B cell (primary cell): ENCODE measurements around the gene RNF135. TPM values are rescaled to one million over a fixed set of nuclear protein-coding genes. Genes with fewer than 3 reads are reported as not detected.
"Not testable (repeated sequence)": the region's sequence is repeated elsewhere in the genome, so short reads cannot be mapped to it uniquely, and the experiment has no call there.

Source experiments
- ATAC-seq: fragments of 200-7000 bp; cut with Tn5 transposase; one replicate; pipeline ENCODE4 v1.10.0; 2021; ENCODE audit warnings: low read depth, mild to moderate bottlenecking, moderate number of reproducible peaks, moderate library complexity
- CTCF ChIA-PET: fragments of 350-600 bp; sonication (Branson Sonifier 250); formaldehyde crosslinking; loops from one replicate; lab custom pipeline; 2021; ENCODE audit warnings: antibody characterized with exemption, inconsistent platforms; lab: Charles Lee
- POLR2A ChIA-PET: fragments of 350-600 bp; sonication (Branson Sonifier 250); formaldehyde crosslinking; loops from one replicate; lab custom pipeline; 2021; ENCODE audit warnings: antibody characterized with exemption; lab: Charles Lee
- DNase-seq: peaks from one replicate; pipeline ENCODE4 v3.0.0; 2013
- H2AFZ ChIP-seq: 2 replicates; pipeline ENCODE4 v1.6.1; 2012; ENCODE audit warnings: mild to moderate bottlenecking, low read depth, low read length; ENCODE audit not compliant: insufficient read depth, poor library complexity, severe bottlenecking
- H3K27ac ChIP-seq, 2 donors: 1 replicate in 1 of 2; 2 replicates in 1 of 2; pipeline ENCODE4 v1.5.1; 2012 to 2013; ENCODE audit warnings: low read length in 2 of 2, mild to moderate bottlenecking in 2 of 2, moderate library complexity in 1 of 2
- H3K27me3 ChIP-seq, 4 experiments: fragments of 200-600 bp in 1 of 4; sonication (generic) in 1 of 4; replicated peaks in 1 of 4; 1 replicate in 2 of 4; 2 replicates in 2 of 4; pipeline versions ENCODE4 v1.6.1 to v1.7.0; 2013 to 2016; ENCODE audit warnings: low read length in 3 of 4, mild to moderate bottlenecking in 2 of 4, mixed read lengths in 1 of 4, moderate library complexity in 1 of 4; ENCODE audit not compliant: insufficient read depth in 4 of 4, control insufficient read depth in 3 of 4; ENCODE audit errors: control extremely low read depth in 1 of 4
- H3K36me3 ChIP-seq, 2 experiments: replicated peaks in 1 of 2; 1 replicate in 1 of 2; 2 replicates in 1 of 2; pipeline versions ENCODE4 v1.6.1 to v1.7.1; 2013; ENCODE audit warnings: low read length in 1 of 2; ENCODE audit not compliant: insufficient read depth in 2 of 2, control insufficient read depth in 1 of 2; ENCODE audit errors: control extremely low read depth in 1 of 2, extremely low read depth in 1 of 2
- H3K4me1 ChIP-seq, 2 donors: fragments of 200-600 bp in 1 of 2; sonication (generic) in 1 of 2; 1 replicate in 1 of 2; 2 replicates in 1 of 2; pipeline versions ENCODE4 v1.5.1 to v1.6.1; 2013 to 2017; ENCODE audit warnings: low read length in 2 of 2; ENCODE audit not compliant: control insufficient read depth in 2 of 2, insufficient read depth in 2 of 2
- H3K4me2 ChIP-seq: replicated peaks from 2 replicates; pipeline ENCODE3; 2012; ENCODE audit warnings: mild to moderate bottlenecking, low read depth, low read length; ENCODE audit not compliant: poor library complexity, severe bottlenecking
- H3K4me3 ChIP-seq, 5 experiments: fragments of 200-600 bp in 1 of 5; sonication (generic) in 1 of 5; 1 replicate in 3 of 5; 2 replicates in 2 of 5; pipeline versions ENCODE4 v1.5.1 to v1.7.0; 2011 to 2016; ENCODE audit warnings: low read length in 4 of 5, mild to moderate bottlenecking in 4 of 5, low read depth in 2 of 5, control low read depth in 1 of 5, moderate library complexity in 1 of 5; ENCODE audit not compliant: insufficient read depth in 1 of 5; ENCODE audit errors: control extremely low read depth in 1 of 5, extremely low read depth in 1 of 5
- H3K79me2 ChIP-seq: fragments of 200-600 bp; sonication (generic); one replicate; pipeline ENCODE4 v1.6.0; 2016; ENCODE audit warnings: low read length; ENCODE audit not compliant: control insufficient read depth, insufficient read depth
- H3K9ac ChIP-seq: fragments of 200-600 bp; sonication (generic); 2 replicates; pipeline ENCODE4 v1.6.1; 2017; ENCODE audit warnings: mild to moderate bottlenecking, low read length, moderate library complexity
- H3K9me3 ChIP-seq, 3 donors: one replicate each; pipeline versions ENCODE4 v1.6.1 to v1.7.1; 2013; ENCODE audit warnings: low read length in 2 of 3; ENCODE audit not compliant: control insufficient read depth in 2 of 3, insufficient read depth in 1 of 3; ENCODE audit errors: control extremely low read depth in 1 of 3
- H4K20me1 ChIP-seq: 2 replicates; pipeline ENCODE4 v1.6.0; 2012; ENCODE audit warnings: mild to moderate bottlenecking, low read length; ENCODE audit not compliant: insufficient read depth, control insufficient read depth, poor library complexity, severe bottlenecking
- H3K27ac Mint-ChIP-seq: one replicate; pipeline ENCODE4 v1.8.0; 2021; ENCODE audit warnings: mixed read lengths
- H3K27me3 Mint-ChIP-seq: one replicate; pipeline ENCODE4 v1.8.0; 2021; ENCODE audit warnings: mixed read lengths
- H3K4me1 Mint-ChIP-seq: one replicate; pipeline ENCODE4 v1.8.0; 2021; ENCODE audit warnings: mixed read lengths
- H3K4me3 Mint-ChIP-seq: one replicate; pipeline ENCODE4 v1.8.0; 2021; ENCODE audit warnings: mixed read lengths
- H3K9me3 Mint-ChIP-seq: one replicate; pipeline ENCODE4 v1.8.0; 2022; ENCODE audit warnings: mixed read lengths; ENCODE audit not compliant: insufficient read depth
- EZH2 ChIP-seq: IDR thresholded peaks from 2 replicates; pipeline ENCODE4 v1.6.1; 2012; ENCODE audit warnings: borderline replicate concordance, low read depth, mild to moderate bottlenecking, moderate library complexity, low read length; ENCODE audit not compliant: insufficient read depth, poor library complexity, severe bottlenecking
- WGBS: methylation state at CpG from one replicate; pipeline ENCODE4 v1.1.5; 2013; ENCODE audit warnings: missing lambda C conversion rate; ENCODE audit not compliant: insufficient coverage; 5-methylcytosine and 5-hydroxymethylcytosine counted together
- intact Hi-C: fragments of 100-400 bp; cut with micrococcal nuclease; formaldehyde crosslinking; loops from one replicate; pipeline ENCODE4 v1.10.0; 2022
- polyA plus RNA-seq: library from polyadenylated mRNA; depleted of rRNA; stranded (reverse); fragments of >200 nt; gene quantifications from 2 replicates; pipeline ENCODE4 v1.2.3, GENCODE V29; 2012
- total RNA-seq, 2 donors: library from RNA; stranded (reverse); fragments of 120-200 nt in 1 of 2; gene quantifications; 1 replicate in 1 of 2; 2 replicates in 1 of 2; pipeline versions ENCODE4 v1.2.3 to v1.2.4, GENCODE V29; 2013 to 2022
- TF ChIP-seq, protein P1 (sequence below): fragments of 200-600 bp; IDR thresholded peaks from one replicate; pipeline ENCODE4 v1.8.0; 2022; ENCODE audit warnings: antibody characterized with exemption, mild to moderate bottlenecking

The RNF135 gene
- total and polyA plus RNA-seq, 2 donors (not counting 1 experiment from before 2014, with no cell fraction given), result 23.4 to 24.2 TPM

DNA sequence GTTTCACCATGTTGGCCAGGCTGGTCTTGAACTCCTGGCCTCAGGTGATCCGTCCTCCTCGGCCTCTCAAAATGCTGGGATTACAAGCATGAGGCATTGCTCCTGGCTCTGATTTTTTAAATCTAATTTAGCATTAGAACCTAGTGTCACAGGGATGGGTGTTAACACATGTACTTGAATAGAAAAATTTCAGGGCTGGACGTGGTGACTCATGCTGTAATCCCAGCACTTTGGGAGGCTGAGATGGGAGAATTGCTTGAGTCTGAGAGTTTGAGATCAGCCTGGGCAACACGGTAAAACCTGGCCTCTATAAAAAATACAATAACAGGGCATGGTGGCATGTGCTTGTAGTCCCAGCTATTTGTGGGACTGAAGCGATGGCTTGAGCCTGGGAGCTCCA, 6.0 kb upstream of the RNF135 start:
- H2AFZ ChIP-seq, result no peak overlapping the region
- H3K27me3 Mint-ChIP-seq, result no peaks in the 10 kb centered on the region
- no peaks in the 10 kb centered on the region for H3K36me3 ChIP-seq
- no peaks in the 10 kb centered on the region for H3K27me3 ChIP-seq
- DNase-seq (no peak), ATAC-seq (no peak)
- H3K4me3 ChIP-seq, result no peak overlapping the region
- no peak overlapping the region for H3K4me3 Mint-ChIP-seq
- H3K27ac Mint-ChIP-seq, result no peak overlapping the region
- CTCF ChIA-PET, result no interaction called here
- TF ChIP-seq, protein P1, sequence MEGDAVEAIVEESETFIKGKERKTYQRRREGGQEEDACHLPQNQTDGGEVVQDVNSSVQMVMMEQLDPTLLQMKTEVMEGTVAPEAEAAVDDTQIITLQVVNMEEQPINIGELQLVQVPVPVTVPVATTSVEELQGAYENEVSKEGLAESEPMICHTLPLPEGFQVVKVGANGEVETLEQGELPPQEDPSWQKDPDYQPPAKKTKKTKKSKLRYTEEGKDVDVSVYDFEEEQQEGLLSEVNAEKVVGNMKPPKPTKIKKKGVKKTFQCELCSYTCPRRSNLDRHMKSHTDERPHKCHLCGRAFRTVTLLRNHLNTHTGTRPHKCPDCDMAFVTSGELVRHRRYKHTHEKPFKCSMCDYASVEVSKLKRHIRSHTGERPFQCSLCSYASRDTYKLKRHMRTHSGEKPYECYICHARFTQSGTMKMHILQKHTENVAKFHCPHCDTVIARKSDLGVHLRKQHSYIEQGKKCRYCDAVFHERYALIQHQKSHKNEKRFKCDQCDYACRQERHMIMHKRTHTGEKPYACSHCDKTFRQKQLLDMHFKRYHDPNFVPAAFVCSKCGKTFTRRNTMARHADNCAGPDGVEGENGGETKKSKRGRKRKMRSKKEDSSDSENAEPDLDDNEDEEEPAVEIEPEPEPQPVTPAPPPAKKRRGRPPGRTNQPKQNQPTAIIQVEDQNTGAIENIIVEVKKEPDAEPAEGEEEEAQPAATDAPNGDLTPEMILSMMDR, result no peak
- TF ChIP-seq EZH2, result no peak
- H3K4me2 ChIP-seq, result no peak overlapping the region
- no peaks in the 10 kb centered on the region for H3K79me2 ChIP-seq
- WGBS, result 100% methylated on average over 1 of the region's 5 CpGs
- no peaks in the 10 kb centered on the region for H3K9me3 ChIP-seq
- H3K9me3 Mint-ChIP-seq, result no peaks in the 10 kb centered on the region
- H3K4me1 Mint-ChIP-seq, result peaks cover 41% of the 10 kb centered on the region
- H4K20me1 ChIP-seq, result no peaks in the 10 kb centered on the region
- POLR2A ChIA-PET, result interaction anchor here (0.6 kb wide), 1 partner anchor 355 kb away, joined by 3 read pairs; no protein-coding TSS in a partner anchor
- intact Hi-C loops, result loop anchor here (5.0 to 10.0 kb wide), 3 partner anchors 130 to 527 kb away; partner anchors contain the start of genes EVI2B and NF1
- H3K27ac ChIP-seq, result no peak overlapping the region
- no peak overlapping the region for H3K9ac ChIP-seq
- peaks cover 32 to 49% of the 10 kb centered on the region in 2 donors for H3K4me1 ChIP-seq

DNA sequence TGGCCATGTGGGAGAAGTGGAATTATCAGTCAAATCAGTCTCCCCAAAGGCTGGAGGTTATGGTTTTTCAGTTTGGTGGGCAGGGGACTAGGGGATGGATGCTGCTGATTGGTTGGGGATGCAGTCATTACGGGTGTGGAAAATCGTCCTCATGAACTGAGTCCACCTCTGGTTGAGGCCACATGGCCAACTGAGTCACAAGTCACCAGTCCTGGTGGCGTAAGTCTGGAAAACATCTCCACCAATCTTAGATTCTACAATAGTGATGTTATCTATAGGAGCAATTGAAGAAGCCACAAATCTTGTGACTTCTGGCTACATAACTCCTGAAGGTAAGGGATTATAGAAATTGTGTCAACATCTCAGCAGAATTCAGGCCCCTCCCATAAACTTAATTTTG, 5.2 kb upstream of the RNF135 start:
- ATAC-seq, result no peak
- no peak overlapping the region for H3K27ac ChIP-seq
- DNase-seq, result no peak
- H3K36me3 ChIP-seq, result no peaks in the 10 kb centered on the region
- H3K27ac Mint-ChIP-seq, result no peak overlapping the region
- H2AFZ ChIP-seq, result no peak overlapping the region
- no peak overlapping the region for H3K4me3 Mint-ChIP-seq
- H3K9ac ChIP-seq, result no peak overlapping the region
- H3K4me3 ChIP-seq, result no peak overlapping the region
- intact Hi-C loops, result loop anchor here (5.0 to 10.0 kb wide), 2 partner anchors 129 to 527 kb away; partner anchors contain the start of gene NF1
- no peaks in the 10 kb centered on the region for H3K9me3 Mint-ChIP-seq
- POLR2A ChIA-PET, result no interaction called here
- no peaks in the 10 kb centered on the region for H3K9me3 ChIP-seq
- CTCF ChIA-PET, result no interaction called here
- 85% methylated on average over 2 of the region's 3 CpGs for WGBS
- no peaks in the 10 kb centered on the region for H3K79me2 ChIP-seq
- no peaks in the 10 kb centered on the region for H3K27me3 ChIP-seq
- no peaks in the 10 kb centered on the region for H4K20me1 ChIP-seq
- peaks cover 44% of the 10 kb centered on the region for H3K4me1 Mint-ChIP-seq
- H3K27me3 Mint-ChIP-seq, result no peaks in the 10 kb centered on the region
- H3K4me2 ChIP-seq, result no peak overlapping the region
- H3K4me1 ChIP-seq, result peaks cover 39 to 50% of the 10 kb centered on the region in 2 donors
- TF ChIP-seq, protein P1, result no peak
- TF ChIP-seq EZH2, result no peak

DNA sequence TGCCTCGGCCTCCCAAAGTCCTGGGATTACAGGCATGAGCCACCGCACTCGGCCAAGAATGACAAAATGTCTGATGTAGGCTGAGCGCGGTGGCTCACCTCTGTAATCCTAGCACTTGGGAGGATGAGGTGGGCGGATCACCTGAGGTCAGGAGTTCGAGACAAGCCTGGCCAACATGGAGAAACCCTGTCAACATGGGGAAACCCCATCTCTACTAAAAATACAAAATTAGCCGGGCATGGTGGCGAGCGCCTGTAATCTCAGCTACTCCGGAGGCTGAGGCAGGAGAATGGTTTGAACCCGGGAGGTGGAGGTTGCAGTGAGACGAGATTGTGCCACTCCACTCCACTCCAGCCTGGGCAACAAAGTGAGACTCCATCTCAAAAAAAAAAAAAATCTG, 2.9 kb upstream of the RNF135 start:
- not testable (repeated sequence) for DNase-seq, H4K20me1 ChIP-seq, H2AFZ ChIP-seq, H3K36me3 ChIP-seq, ATAC-seq, H3K27me3 Mint-ChIP-seq, H3K9me3 ChIP-seq, H3K4me3 Mint-ChIP-seq, H3K9me3 Mint-ChIP-seq, H3K27ac Mint-ChIP-seq, H3K27me3 ChIP-seq
- H3K27ac ChIP-seq, result peak overlapping the region; percentile 40 to 58
- H3K79me2 ChIP-seq, result peaks cover 17% of the 10 kb centered on the region
- ChIA-PET CTCF (interaction anchor here (0.6 to 5.6 kb wide), 6 partner anchors 9 to 249 kb away, joined by 3 to 45 read pairs (median 6); no protein-coding TSS in a partner anchor), POLR2A (interaction anchor here (0.7 to 2.0 kb wide), 5 partner anchors 8 to 41 kb away, joined by 4 to 9 read pairs (median 4); no protein-coding TSS in a partner anchor)
- WGBS, result 93% methylated on average over 3 of the region's 13 CpGs
- peak overlapping the region; percentile 52 for H3K9ac ChIP-seq
- peaks cover 37% of the 10 kb centered on the region for H3K4me1 Mint-ChIP-seq
- H3K4me1 ChIP-seq, result peaks cover 27 to 45% of the 10 kb centered on the region in 2 donors
- intact Hi-C loops, result loop anchor here (1.0 to 10.0 kb wide), 3 partner anchors 10 to 524 kb away; partner anchors contain the start of gene NF1
- H3K4me3 ChIP-seq, result peak overlapping the region in 4 of 5 experiments; percentile 20 to 52 (median 42)
- peak overlapping the region; percentile 66 for H3K4me2 ChIP-seq
